NCI-H1105 (cell line): ENCODE results near the gene IER5.
"Not testable (repeated sequence)": the region's sequence is repeated elsewhere in the genome, so short reads cannot be mapped to it uniquely, and the experiment has no call there.

ENCODE experiments used
- DNase-seq: peaks from one replicate; lab custom pipeline; 2025; lab: John Stamatoyannopoulos, UW

Gene IER5

DNA sequence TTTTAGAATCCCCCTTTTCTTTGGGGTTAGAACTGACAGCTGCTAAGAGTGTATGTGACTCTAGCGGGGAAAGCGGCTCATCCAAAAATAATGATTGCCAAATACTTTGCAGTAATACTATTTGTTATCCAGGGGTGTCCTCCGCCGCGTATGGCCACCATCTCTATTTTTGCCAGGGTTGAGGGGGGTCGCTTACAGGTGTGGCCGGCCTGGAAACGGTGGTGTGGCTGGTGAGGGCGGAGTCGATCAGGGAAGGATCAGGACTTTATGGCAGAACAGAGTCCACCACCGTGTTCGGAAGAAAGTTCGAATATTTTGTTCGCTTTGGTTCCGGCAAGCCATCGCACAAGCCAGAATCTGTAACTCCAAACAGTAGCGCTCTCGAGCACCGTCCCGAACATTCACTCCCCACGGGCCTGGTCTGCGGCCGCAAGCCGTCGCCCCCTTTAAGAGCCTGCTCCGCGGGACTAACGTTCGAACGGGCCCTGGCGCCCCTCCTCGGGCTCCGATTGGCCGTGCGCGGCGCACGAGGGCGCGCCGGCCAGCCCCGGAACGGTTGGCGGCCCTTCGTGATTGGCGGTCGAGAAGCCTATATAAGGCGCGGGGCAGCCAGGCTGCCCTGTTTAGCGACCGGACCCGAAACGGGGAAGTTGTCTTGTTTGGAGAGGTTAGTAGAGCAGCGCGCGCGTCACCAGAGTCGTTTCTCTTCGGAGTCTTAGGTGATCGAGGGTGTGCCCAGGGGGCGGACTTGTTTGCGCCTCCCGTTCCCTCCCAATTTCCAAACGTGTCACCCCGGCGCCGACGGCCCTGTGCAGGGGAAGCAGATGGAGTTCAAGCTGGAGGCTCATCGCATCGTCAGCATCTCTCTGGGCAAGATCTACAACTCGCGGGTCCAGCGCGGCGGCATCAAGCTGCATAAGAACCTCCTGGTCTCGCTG lies at the start of gene IER5:
Gene IER5 (plus strand): TSS at position 622 of the 938 bp plus-strand sequence. CDS start 203 bp downstream, at position 825.
- DNase-seq, result peak; percentile 95

DNA sequence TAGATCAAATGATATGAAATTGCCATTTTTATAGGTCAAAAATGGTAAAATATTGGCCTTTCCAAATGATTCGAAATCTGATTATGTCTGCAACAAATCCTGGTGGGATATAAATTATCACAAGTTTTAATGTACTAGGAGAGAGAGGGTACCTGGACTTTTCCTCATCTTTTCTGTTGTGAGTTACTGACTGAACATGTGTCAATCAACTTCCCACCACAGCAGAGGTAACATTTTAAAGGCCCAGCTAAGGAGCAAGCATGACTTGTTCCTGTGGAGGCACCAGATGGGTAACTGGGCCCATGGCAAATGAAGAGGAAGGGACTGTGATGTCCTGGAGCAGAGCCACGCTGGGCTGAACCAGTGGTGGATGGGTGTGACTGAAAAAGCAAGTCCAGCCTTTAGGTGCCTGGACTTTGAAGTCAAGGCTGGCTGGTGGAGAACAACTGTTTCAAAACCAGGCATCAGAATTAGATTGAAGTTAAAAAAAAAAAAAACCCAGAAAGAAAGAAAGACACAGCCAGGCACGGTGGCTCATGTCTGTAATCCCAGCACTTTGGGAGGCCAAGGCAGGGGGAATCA lies 48.1 kb upstream of the IER5 start:
- no peak for DNase-seq

DNA sequence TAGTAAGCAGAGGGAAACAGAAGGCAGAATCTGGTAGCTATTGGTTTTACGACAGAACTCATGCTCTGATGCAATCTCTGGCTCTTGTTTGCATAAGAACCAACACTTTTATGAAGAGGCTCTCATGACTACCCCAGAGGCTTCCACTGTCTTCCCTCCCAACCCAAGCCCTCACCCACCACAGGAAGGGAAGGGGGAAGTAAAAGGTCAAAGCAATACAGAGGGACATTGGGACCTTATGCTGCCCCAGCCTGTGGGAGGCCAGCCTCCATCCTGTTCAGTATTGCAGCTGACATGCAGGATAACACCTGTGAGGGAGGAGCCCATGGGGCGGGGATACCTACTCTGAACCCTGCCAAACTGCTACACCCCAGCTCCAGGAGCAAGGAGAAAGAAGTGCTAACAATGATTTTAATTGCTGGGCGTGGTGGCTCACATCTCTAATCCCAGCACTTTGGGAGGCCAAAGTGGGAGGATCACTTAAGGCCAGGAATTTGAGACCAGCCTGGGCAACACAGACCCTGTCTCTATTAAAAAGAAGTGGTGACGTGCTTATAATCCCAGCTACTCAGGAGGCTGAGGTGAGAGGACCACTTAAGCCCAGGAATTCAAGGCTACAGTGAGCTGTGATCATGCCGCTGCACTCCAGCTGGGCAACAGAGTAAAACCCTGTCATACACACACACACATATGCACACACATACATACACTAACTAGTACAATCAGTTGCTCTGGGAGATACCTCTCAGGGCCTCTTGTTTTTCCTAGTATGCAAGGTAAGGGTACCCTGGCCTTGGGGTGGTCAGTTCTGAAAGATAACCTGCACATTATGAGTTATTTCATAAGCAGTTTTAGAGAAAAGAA lies 45.2 kb upstream of the IER5 start:
- no peak for DNase-seq

DNA sequence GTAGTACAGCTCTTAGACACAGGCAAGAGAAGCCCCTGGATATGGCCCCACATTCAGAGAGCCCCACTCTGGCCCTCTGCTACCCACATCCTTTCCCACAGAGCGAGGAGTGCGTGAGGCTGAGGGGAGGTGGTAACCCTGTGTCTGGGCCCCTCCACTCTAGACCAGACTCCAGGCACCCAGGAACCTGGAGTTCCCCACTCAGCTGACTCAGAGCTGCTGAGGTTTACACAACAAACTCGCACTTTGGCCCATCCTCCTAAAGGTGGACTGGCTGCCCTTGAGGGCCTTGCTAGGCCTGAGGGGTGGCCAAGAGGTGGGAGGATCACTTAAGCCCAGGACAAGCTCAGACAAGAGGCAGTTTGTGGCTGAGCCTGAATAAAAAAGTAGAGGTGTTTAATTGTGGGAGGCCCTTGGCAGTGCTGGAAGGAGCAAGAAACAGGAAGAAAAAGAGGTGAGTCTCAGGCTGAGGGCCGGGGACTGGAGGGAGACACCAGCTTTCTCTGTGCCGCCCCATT lies 44.0 kb upstream of the IER5 start:
- no peak for DNase-seq

- not testable (repeated sequence) for DNase-seq
These were observed 42.6 kb upstream of the IER5 start for GRCh38 chr1:181045946-181046345.

GRCh38 chr1:181049378-181049777 lies 39.1 kb upstream of the IER5 start:
- DNase-seq, result no peak

GRCh38 chr1:181050922-181051321 lies 37.6 kb upstream of the IER5 start:
- DNase-seq, result no peak

GRCh38 chr1:181056560-181056959 lies 31.9 kb upstream of the IER5 start:
- no peak for DNase-seq

GRCh38 chr1:181057079-181057478 lies 31.4 kb upstream of the IER5 start:
- DNase-seq, result no peak

- DNase-seq, result no peak
These were observed 29.1 kb upstream of the IER5 start for GRCh38 chr1:181059435-181059834.

- DNase-seq, result no peak
These were observed 28.4 kb upstream of the IER5 start for GRCh38 chr1:181060066-181060465.

DNA sequence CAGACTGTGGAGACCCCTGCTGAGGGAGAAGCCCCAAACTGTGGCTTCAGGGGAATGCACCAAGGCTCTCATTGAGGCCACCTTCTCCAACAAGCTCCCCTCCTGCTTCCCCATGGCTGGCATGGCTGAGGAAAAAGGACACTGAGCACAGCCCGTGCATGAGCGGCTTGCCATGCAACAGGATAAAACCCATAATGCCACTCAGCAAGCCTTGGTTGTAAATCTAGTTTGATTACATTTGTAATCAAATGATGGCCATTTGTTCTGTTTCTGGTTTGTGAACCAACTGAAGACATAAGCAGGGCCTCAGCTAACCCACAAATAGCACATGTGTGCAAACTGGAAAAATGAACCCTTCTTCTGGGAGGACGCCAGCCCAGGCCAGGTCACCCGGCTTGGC lies 27.6 kb upstream of the IER5 start:
- DNase-seq, result not testable (repeated sequence)

GRCh38 chr1:181061487-181061886 lies 27.0 kb upstream of the IER5 start:
- no peak for DNase-seq

DNA sequence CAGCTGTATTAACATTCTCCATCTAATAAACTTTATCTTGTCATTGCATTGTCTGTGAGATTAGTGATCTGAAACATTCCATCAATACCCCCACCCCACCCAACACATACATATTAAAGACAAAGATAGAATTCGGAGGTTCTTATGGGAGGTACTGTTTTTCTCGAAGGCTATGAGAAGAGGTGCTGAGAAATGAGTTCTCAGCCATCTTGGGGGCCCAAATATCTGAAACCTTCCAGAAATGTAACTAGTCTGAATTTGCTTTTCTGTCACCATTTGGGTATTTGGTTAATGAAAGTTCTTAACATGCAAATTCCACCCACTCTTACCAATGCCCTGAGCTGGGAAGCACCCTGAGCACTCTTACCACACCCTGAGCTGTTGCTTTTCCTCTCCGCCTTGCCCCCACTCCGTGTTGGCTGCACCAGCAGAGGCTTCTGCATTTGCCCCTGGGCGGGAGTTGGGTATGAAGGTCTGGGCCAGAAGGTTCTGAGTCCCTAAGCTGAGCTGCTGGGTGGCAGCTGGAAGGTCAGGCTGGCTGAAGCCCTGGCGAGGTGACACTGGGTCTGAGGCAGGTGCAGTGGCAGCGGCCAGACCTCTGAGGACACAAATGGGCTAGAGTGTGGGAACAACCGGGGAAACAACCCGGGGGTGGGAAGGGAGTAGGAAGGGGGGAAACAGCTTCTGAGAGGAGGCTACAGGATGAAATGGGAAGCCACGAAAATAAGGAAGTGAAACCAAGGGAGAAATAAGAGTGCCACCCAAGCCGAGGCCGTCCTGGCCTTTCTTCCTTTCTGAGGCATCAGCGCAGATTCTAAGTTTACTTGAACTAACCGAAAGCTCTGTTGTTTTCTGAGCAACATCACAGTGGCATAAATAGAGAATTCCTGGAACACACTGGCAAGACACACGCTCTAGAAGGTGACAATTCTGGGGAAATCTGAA lies 26.3 kb upstream of the IER5 start:
- no peak for DNase-seq

DNA sequence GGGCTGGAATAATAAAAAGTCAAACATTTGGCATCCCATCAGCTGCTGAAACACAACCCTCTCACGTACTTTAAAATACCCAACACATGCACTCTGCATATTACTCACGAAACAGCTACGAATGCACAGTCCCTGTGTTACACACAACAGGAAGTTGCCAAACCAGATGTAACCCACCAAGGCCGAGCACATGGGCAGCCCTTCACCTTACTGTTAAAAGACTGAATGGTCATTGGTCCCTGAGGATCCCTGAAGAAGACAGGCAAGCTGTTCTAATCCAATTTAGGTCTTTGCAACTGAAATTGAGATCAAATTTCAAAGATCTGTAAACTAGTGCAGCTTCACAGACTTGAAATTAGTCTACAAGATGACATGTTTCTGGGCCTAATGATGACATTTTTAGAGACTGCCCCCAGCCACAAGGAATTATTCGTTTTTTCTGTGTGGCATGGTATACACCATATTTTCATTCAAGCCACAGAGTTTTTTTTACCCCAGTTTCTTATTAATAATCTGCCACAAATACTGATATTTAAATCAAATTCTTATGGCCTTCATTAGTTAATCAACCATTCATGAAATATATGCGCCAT lies 25.6 kb upstream of the IER5 start:
- no peak for DNase-seq

DNA sequence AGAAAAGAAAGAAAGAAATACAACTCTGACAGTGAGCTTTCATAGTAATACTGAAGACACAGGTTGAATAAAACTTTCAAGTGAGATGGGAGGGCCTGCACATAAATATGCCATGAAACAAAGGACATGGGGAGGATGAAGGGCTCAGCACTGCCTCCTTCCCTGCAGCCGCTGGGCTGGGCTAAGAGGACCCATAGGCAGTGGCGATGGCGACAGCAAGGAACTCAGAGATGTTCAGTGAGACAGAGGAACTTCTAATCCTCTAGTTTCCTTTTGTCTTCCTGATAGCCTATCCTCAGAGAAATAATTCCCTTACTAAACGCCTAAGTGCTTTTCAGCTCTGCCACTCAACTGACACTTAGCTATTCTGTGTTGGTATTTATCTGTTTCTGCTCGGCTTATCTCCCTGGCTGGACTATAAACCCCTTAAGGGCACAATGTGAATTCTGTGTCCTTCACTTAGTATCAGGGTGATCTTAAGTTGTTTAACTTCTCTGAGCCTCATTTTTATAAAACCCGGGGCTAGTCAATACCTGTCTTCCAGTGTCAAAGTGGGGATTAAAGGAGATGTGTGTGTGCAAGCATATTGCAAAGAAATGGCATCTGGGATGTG lies 24.4 kb upstream of the IER5 start:
- DNase-seq, result no peak

DNA sequence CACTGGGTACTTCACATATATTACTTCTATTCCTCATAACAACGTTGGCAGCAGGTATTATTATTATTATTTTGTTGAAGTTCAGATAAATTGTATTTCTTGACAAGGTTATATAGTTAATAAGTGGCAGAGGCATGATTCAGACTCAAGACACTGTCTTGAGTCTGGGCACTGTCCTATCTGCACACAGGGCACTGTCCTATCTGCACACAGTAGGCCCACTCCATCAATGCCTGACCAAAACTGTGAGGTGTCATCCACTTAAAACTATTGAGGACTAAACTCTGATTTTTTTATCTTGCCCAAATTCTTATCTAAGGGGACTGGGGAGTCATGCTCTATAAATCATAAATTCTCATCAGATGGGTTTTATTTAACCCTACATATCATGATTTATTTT lies 23.8 kb upstream of the IER5 start:
- DNase-seq, result no peak

DNA sequence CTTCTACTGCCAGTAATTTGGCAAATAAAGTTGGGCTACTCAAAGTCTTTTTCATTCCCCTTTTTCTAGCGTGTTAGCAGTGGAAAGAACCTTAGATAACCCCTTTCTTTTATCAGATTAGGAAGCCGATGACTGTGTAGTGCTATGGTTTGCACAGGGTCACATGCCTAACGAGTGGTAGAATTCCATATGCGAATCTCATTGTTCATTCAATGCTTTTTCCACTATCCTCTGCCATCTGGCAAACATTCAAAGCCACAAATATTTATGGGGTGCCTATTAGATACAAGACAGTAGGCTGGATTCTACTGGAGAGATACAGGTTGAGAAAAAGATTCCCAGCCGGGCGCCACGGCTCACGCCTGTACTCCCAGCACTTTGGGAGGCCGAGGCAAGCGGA lies 14.9 kb upstream of the IER5 start:
- DNase-seq, result no peak

DNA sequence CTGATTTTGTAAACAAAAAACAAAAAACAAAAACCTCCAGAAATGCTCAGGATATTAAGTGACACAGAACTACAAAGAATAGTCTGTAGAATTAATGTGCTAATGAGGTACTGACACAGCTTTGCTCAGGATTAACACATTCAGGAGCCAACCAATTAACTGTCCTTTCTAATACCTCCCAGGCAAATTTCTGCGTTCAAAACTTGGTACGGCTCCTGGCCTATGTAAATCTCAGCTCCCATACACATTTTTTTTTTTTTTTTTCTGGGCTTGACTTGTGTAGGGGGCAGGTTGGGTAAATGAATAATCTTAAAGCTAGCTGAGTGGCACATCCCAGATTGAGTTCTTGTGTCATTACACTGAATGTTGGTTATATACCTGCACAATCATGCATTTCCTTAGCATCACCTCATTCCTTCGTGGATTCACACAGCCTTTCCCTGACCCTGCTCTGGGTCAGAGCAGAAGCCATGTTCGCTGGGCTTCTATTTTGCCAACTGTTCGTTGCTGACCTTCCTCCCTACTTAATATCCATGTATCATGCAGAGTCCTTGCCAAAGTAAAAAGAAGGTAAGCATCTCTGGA lies 12.6 kb upstream of the IER5 start:
- no peak for DNase-seq

- DNase-seq, result no peak
These were observed 11.6 kb upstream of the IER5 start for GRCh38 chr1:181076852-181077251.
